D721Med (cell line): ENCODE measurements around the gene STX1B.
"Not testable (repeated sequence)": the region's sequence is repeated elsewhere in the genome, so short reads cannot be mapped to it uniquely, and the experiment has no call there.

Source experiments
- DNase-seq: peaks from one replicate; pipeline ENCODE4 v3.0.0; 2011; ENCODE audit warnings: low spot score; ENCODE audit not compliant: insufficient read length
- FAIRE-seq: peaks from 2 replicates; lab custom pipeline; 2011; peaks lifted over from hg19 to GRCh38; lab: Jason Lieb, UNC
- TF ChIP-seq, protein P1 (sequence below): IDR thresholded peaks from 2 replicates; pipeline ENCODE4 v1.5.1; 2012; ENCODE audit warnings: mild to moderate bottlenecking, control low read depth; ENCODE audit not compliant: insufficient read depth; ENCODE audit errors: missing control alignments

Gene STX1B

DNA sequence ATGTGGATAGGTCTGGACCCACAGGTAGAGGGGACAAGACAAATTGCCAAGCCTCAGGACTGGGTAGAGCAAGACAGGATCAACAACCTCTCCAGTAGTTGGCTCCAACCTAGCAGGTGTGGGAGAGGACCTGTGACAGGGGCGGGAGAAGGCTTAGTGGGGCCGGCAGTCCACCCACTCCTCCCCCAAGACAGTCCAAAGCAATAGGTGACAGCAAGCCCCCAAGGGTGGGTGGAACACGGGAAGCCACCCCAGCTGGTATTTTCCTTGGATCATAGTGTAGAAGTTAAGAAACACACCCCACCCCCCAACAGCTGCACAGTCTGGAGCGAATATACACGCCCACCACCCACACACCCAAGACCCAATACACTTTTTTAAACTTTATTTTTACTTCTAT lies 18.8 kb upstream of the STX1B start:
- FAIRE-seq (no peak), DNase-seq (no peak)
- TF ChIP-seq, protein P1, sequence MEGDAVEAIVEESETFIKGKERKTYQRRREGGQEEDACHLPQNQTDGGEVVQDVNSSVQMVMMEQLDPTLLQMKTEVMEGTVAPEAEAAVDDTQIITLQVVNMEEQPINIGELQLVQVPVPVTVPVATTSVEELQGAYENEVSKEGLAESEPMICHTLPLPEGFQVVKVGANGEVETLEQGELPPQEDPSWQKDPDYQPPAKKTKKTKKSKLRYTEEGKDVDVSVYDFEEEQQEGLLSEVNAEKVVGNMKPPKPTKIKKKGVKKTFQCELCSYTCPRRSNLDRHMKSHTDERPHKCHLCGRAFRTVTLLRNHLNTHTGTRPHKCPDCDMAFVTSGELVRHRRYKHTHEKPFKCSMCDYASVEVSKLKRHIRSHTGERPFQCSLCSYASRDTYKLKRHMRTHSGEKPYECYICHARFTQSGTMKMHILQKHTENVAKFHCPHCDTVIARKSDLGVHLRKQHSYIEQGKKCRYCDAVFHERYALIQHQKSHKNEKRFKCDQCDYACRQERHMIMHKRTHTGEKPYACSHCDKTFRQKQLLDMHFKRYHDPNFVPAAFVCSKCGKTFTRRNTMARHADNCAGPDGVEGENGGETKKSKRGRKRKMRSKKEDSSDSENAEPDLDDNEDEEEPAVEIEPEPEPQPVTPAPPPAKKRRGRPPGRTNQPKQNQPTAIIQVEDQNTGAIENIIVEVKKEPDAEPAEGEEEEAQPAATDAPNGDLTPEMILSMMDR: no peak

DNA sequence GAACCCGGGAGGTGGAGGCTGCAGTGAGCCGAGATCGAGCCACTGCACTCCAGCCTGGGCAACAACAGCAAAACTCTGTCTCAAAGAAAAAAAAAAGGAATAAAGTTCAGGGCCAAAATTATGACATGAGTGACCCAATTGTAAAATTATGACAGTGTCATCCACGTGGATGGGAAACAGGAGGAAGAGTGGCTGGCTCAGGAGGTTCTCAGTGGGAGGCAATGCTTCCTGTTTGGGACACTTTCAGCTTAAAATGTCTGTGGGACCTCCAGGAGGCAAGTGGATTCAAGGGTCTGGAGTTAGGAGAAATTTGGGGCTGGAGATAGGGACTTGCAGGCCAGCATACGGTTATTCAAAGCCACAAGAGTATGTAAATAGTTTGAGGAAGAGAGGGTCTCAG lies 14.9 kb upstream of the STX1B start:
- TF ChIP-seq, protein P1: no peak
- no peak for DNase-seq
- no peak for FAIRE-seq

DNA sequence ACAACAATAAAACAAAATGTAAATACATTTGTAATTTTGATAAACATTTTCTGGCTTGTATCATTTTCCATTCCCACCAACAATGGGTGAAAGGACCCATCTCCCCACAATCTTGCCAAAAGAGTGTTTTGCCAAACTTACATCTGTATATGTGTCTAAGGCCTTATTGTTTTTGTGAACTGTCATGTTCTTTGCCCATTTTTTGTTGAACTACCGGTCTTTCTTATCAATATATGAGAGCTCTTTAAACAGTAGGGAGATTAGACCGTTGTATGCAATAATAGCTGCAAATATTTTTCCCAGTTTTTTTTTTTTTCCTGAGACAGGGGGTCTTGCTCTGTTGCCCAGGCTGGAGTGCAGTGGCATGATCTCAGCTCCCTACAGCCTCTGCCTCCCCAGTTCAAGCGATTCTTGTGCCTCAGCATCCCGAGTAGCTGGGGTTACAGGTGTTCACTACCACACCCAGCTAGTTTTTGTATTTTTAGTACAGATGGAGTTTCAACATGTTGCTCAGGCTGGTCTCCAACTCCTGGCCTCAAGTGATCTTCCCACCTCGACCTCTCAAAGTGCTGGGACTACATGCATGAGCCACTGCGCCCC lies 13.3 kb upstream of the STX1B start:
- TF ChIP-seq, protein P1: no peak
- DNase-seq (no peak), FAIRE-seq (no peak)

DNA sequence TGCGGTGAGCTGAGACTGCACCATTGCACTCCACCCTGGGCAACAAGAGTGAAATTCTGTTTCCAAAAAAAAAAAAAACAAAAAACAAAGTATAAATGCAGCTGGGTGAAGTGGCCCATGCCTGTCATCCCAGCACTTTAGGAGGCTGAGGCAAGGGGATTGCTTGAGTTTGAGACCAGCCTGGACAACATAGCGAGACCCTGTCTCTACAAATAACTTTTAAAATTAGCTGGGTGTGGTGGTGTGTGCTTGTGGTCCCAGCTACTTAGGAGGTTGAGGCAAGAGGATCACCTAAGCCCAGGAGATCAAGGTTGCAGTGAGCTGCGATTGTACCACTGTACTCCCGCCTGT lies 12.8 kb upstream of the STX1B start:
- DNase-seq (no peak), FAIRE-seq (no peak)
- TF ChIP-seq, protein P1: no peak

DNA sequence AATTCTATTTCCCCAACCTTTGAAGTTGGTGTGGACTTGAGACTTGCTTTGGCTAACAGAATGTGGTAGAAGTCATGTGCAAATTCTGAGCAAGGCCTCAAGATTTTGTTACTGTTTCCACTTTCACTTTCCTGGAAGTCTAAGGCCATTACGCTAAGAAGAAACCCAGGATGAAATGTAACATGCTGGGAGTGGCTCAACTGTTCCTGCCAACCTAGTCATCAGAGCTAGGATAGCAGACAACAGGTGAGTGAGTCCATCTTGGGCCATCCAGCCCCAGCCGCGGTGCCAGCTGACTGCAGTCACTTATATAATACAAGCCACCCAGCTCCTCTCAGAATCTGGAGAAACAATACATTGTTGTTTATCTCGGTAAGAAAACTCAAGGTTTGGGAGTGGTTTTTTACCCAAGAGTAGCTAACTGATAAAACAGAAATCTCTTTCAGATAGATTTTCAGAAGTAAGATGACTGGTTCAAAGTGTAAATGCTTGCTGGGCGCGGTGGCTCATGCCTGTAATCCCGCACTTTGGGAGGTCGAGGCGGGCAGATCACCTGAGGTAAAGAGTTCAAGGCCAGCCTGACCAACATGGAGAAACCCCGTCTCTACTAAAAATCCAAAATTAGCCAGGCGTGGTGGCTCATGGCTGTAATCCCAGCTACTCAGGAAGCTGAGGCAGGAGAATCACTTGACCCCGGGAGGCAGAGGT lies 12.3 kb upstream of the STX1B start:
- DNase-seq: no peak
- no peak for FAIRE-seq
- TF ChIP-seq, protein P1: no peak

DNA sequence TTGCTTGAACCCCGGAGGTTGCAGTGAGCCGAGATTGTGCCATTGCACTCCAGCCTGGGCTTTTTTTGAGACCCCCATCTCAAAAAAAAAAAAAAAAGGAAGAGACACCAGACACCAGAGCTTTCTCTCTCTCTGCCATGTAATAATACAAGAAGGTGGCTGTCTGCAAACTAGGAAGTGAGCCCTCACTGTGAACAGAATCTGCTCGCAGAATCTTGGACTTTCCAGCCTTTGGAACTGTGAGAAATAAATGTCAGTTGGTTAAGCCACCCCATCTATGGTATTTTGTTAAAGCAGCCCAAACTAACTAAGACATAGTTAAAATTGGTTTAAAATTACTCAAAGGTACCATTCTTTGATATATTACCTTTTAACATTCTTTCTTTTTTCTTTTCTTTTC lies 10.1 kb upstream of the STX1B start:
- FAIRE-seq (no peak), DNase-seq (no peak)
- TF ChIP-seq, protein P1: no peak

DNA sequence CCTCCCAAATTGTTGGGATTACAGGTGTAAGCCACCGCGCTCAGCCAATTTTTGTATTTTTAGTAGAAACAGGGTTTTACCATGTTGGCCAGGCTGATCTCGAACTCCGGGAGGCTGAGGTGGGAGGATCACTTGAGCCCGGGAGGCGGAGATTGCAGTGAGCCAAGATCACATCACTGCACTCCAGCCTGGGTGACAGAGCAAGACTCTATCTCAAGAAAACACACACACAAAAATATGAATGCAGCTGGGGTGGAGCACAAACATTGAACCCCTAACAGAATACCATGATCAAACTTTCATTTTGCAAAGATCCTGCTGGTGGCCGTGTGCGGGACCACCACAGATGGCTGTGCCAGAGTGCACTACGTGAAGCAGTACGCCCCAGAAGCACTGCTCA lies 7.3 kb upstream of the STX1B start:
- not testable (repeated sequence) for DNase-seq, FAIRE-seq
